Stimulated activated CD4-positive, alpha-beta T cell treated with anti-CD3 and anti-CD28 coated beads, Interleukin-1b, Interleukin-23, amount 100 ng/mL, for 1 hour (primary cell): ENCODE measurements around the gene DCTD.
"Not testable (repeated sequence)": the region's sequence is repeated elsewhere in the genome, so short reads cannot be mapped to it uniquely, and the experiment has no call there.

ENCODE experiments used
- DNase-seq, 2 donors: peaks; one replicate each; pipeline ENCODE4 v3.0.0-alpha.2; 2020; ENCODE audit warnings: low read depth in 2 of 2

The DCTD gene

GRCh38 chr4:182921608-182922007 lies 4.4 kb upstream of the DCTD start:
- DNase-seq, result no peak

- DNase-seq, result no peak
Measured at GRCh38 chr4:182920676-182921075, 3.5 kb upstream of the DCTD start.

- DNase-seq, result no peak
Measured at GRCh38 chr4:182918791-182919302, 1.7 kb upstream of the DCTD start.

- no peak for DNase-seq
Measured at GRCh38 chr4:182918044-182918607, 940 bp upstream of the DCTD start.

- DNase-seq, result peak; percentile 1 to 5
Measured at GRCh38 chr4:182916483-182917181, 554 bp downstream of the DCTD start.

GRCh38 chr4:182914357-182914756 lies 2.8 kb downstream of the DCTD start:
- no peak for DNase-seq

- no peak for DNase-seq
Measured at GRCh38 chr4:182913621-182914020, 3.6 kb downstream of the DCTD start.

- no peak for DNase-seq
Measured at GRCh38 chr4:182913036-182913435, 4.2 kb downstream of the DCTD start.

- no peak for DNase-seq
Measured at GRCh38 chr4:182908124-182908523, 9.1 kb downstream of the DCTD start.

GRCh38 chr4:182907396-182907795 lies 9.8 kb downstream of the DCTD start:
- DNase-seq, result no peak

GRCh38 chr4:182906786-182907185 lies 10.4 kb downstream of the DCTD start:
- DNase-seq, result no peak

- no peak for DNase-seq
Measured at GRCh38 chr4:182905038-182905437, 12.1 kb downstream of the DCTD start.

GRCh38 chr4:182904211-182904761 lies 12.9 kb downstream of the DCTD start:
- no peak for DNase-seq

- DNase-seq, result no peak
Measured at GRCh38 chr4:182903013-182903412, 14.2 kb downstream of the DCTD start.

GRCh38 chr4:182901337-182901736 lies 15.8 kb downstream of the DCTD start:
- DNase-seq, result no peak

- DNase-seq, result not testable (repeated sequence)
Measured at GRCh38 chr4:182900021-182900420, 17.2 kb downstream of the DCTD start.

GRCh38 chr4:182898479-182898799 lies 18.7 kb downstream of the DCTD start:
- DNase-seq, result no peak

GRCh38 chr4:182897601-182898478 lies 19.3 kb downstream of the DCTD start:
- DNase-seq, result no peak

- DNase-seq, result no peak
Measured at GRCh38 chr4:182896421-182896820, 20.8 kb downstream of the DCTD start.

GRCh38 chr4:182895791-182896292 lies 21.3 kb downstream of the DCTD start:
- no peak for DNase-seq

GRCh38 chr4:182894681-182895275 lies 22.4 kb downstream of the DCTD start:
- no peak for DNase-seq
